MG63 (cell line): ENCODE results near the gene OTOGL. TPM values are rescaled to one million over a fixed set of nuclear protein-coding genes. Genes with fewer than 3 reads are reported as not detected.
"Not testable (repeated sequence)": the region's sequence is repeated elsewhere in the genome, so short reads cannot be mapped to it uniquely, and the experiment has no call there.

Experiments
- DNase-seq: peaks from one replicate; pipeline ENCODE4 v3.0.0-alpha.2; 2020
- H3K27me3 ChIP-seq: fragments of 250-450 bp; sonication (Bioruptor Pico); 2 replicates; pipeline ENCODE4 v1.5.1; 2020; ENCODE audit warnings: mild to moderate bottlenecking, moderate library complexity
- H3K36me3 ChIP-seq: fragments of 250-450 bp; sonication (Bioruptor Pico); 2 replicates; pipeline ENCODE4 v1.5.1; 2020; ENCODE audit warnings: mild to moderate bottlenecking, moderate library complexity
- H3K4me3 ChIP-seq: fragments of 250-450 bp; sonication (Bioruptor Pico); 2 replicates; pipeline ENCODE4 v1.5.1; 2020; ENCODE audit warnings: mild to moderate bottlenecking, moderate library complexity
- H3K9me3 ChIP-seq: fragments of 250-450 bp; sonication (Bioruptor Pico); 2 replicates; pipeline ENCODE4 v1.5.1; 2020; ENCODE audit warnings: mild to moderate bottlenecking, moderate library complexity
- total RNA-seq: library from RNA; depleted of rRNA; stranded (reverse); fragments of >200 nt; shearing (Covaris generic); gene quantifications from 2 replicates; pipeline ENCODE4 v1.2.3, GENCODE V29; 2014; ENCODE audit warnings: low replicate concordance

Gene OTOGL
- total RNA-seq, 1 experiment from 2014 or later = not detected

DNA sequence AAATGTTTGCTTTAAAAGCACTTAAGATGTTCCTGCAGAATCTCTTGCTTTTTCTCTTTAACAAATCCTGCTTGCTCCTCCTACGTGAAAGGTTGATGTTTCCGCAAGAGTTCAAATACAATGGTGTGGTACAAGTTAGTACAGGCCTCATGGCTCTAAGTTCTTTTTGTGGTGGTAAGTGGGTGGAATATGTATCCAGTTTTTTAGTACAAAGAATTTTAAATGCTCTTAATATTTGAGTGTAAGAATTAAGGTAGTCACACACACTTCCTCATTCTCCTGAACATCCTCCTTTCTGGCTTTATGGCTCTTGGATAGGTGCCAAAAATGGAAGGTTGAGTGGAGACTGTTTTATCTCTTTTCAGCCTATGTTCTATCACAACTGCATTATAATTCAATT lies 1.8 kb downstream of the OTOGL start:
- Histone ChIP-seq H3K9me3 (no peaks in the 10 kb centered on the region), H3K27me3 (no peaks in the 10 kb centered on the region), H3K36me3 (no peaks in the 10 kb centered on the region), H3K4me3 (no peak overlapping the region)
- no peak for DNase-seq

DNA sequence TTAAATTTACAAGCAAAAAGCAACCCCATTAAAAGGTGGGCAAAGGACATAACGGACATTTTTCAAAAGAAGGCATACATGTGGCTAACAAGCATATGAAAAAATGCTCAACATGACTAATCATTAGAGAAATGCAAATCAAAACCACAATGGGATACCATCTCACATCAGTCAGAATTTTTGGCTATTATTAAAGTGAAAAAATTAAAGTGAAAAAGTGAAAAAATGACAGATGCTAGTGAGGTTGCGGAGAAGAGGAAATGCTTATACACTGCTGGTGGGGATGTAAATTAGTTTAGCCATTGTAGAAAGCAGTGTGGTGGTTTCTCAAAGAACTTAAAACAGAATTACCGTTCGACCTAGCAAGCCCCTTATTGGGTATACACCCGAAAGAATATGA lies 7.9 kb downstream of the OTOGL start:
- Histone ChIP-seq H3K4me3 (no peak overlapping the region), H3K9me3 (no peaks in the 10 kb centered on the region), H3K27me3 (no peaks in the 10 kb centered on the region), H3K36me3 (no peaks in the 10 kb centered on the region)
- DNase-seq = no peak

DNA sequence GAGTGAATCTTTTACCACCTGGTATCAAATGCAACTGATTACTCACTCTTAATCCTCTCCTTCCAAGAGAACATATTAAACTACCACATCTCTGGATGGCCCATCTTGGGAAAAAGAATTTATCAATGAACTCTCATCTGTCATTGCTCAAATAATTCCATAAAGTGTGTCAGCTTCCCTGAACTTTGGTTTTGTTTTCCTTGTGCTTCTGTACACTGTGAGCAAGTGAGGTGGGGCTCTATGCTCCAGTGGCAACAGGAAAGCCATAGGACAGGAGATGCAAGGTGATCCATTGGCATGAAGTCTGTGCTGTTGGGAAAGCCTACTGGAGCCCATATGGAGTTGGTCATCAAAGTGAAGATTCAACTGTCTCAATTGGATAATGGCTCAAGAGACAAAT lies 17.4 kb downstream of the OTOGL start:
- Histone ChIP-seq H3K9me3 (peaks cover 12% of the 10 kb centered on the region), H3K27me3 (no peaks in the 10 kb centered on the region), H3K36me3 (no peaks in the 10 kb centered on the region), H3K4me3 (no peak overlapping the region)
- no peak for DNase-seq

DNA sequence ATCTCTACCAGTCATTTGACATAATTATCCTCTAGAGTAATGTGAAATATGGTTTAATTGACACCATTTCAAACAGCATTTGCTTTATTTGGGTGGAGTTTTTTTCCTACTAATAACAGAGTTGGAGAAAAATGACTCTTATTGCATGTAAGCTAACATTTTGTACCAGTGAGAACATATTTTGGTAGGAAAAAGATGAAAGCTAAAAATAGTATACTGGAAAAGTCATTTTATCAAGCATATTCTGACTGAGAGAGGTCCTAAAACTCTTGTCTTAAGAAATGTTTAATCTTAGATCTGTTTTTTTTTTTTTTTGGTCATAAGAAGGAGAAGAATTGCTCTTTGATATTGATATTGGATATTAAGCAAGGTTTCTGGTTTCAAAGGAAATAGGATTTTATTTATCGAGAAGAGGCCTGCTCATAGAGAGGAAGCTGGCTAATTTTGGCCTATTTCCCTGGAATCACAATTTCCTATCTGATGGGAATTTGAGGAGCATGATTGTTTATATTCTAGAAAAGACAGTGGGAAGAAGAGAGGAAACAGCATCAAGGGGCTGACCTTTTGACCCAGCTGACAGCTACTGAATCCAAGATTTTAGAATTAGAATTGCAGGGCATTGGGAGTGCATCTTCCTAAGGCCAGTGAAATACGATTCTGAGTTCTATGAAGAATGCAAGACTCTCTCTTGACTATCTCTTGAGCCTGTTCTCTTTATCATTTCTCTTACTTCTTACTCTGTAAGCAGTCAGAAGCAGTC lies 19.4 kb downstream of the OTOGL start:
- DNase-seq = no peak
- peaks cover 5% of the 10 kb centered on the region; the same call in 1 of the 2 replicates for H3K9me3 ChIP-seq
- H3K4me3 ChIP-seq = no peak overlapping the region
- H3K36me3 ChIP-seq = no peaks in the 10 kb centered on the region
- no peaks in the 10 kb centered on the region for H3K27me3 ChIP-seq

DNA sequence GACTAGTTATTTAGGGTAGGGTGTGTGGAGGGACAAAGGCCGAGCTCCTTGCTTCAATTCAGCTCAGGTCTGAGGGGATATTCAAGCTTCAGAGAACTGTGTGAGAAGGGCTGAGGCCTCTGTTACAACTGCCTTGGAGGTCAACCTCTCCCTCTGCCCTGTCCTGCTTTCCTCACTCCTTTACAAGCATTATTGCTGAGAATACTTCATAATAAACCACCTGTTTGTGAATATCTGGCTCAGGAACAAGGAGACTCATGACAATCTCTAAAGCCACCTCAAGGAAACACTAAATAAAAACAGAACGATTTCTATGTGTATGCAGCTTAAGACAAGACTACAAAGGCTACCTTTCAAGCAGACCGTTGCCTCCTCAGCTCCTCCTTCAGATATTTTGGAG lies 21.7 kb downstream of the OTOGL start:
- Histone ChIP-seq H3K9me3 (no peaks in the 10 kb centered on the region), H3K36me3 (no peaks in the 10 kb centered on the region), H3K4me3 (no peak overlapping the region), H3K27me3 (no peaks in the 10 kb centered on the region)
- no peak for DNase-seq

DNA sequence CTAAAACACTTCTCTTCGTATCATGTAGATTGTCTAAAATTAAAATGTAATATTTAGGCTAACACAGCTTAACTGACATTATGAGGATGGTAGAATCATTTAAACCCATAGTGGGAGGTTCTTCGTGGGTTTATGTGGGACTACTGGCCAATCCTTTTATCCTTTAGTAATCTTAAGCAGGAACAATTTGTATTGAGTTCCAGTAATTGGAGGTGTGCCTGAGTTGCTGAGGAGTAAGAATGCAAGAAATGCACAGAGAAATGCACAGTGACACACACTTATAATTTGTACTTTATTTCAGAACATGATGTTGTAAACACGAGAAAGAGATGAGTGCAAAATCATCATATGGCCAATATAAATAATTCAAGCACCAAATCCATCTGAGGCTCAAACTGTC lies 22.3 kb downstream of the OTOGL start:
- Histone ChIP-seq H3K27me3 (no peaks in the 10 kb centered on the region), H3K36me3 (no peaks in the 10 kb centered on the region), H3K9me3 (no peaks in the 10 kb centered on the region), H3K4me3 (no peak overlapping the region)
- DNase-seq = no peak

DNA sequence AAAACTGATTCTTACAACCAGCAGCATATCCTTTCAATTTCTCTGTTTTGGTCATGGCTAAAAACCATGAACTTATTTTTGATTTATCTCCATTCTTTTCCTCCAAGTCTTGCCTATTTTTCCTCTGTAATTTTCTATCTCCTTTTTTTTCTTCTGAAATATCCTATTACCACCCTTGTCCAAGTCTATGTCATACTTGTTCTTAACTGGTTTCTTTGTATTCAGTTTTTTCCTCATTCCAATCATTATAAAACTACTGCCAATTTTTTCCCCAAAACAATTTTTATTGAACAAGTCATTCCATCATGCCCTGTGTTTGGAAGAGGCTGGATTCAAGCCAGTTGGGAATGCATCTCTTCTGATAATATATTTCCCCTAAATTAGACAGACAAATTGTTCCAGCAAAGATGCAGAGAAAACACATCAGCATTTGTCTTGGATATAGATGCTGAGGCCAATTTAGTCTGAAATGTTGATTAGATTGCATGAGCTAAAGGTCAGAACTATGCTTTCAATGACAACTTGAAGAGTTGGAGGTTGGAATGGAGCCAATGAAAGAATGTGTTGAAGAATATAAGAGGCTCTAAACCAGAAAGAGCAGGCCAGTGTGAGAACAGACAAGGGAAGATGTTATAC lies 30.7 kb downstream of the OTOGL start:
- Histone ChIP-seq H3K36me3 (no peaks in the 10 kb centered on the region), H3K4me3 (no peak overlapping the region), H3K9me3 (peaks cover 3% of the 10 kb centered on the region), H3K27me3 (no peaks in the 10 kb centered on the region)
- peak; percentile 15 for DNase-seq

DNA sequence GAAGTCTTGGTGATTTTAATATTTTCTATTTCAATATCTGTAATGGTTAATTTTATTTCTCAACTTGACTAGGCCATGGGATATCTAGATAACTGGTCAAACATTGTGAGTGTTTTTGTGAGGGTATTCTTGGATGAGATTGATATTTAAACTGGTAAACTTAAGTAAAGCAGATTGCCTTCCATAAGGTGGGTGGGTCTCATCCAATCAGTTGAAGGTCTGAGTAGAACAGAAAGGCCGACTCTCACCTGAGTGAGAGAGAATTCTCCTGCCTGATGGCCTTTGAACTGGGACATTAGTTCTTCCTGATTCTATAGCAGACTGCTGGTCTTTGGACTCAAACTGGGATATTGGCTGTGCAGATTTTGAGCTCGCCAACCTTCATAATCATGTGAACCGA lies 36.3 kb downstream of the OTOGL start:
- H3K36me3 ChIP-seq = no peaks in the 10 kb centered on the region
- no peak for DNase-seq

DNA sequence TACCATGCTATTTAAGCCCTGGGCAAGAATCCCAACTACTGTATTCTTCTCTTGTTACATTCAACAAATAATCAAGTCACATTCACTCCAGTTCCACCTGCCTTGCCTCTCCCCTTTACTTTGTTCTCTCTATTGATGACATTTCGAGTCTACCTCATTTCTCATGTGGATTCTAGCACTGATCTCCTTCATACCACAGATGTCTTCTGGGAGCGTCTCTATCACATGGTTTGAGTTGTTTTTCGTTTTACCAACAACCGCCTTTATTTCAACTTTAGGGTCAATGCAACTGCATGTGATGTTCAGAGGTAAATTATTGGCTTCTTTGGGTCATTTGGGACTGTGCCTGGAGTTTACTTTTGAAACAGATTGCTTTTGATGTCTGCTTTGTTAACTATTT lies 40.7 kb downstream of the OTOGL start:
- H3K27me3 ChIP-seq = no peaks in the 10 kb centered on the region
- no peaks in the 10 kb centered on the region for H3K9me3 ChIP-seq
- no peak for DNase-seq
- no peak overlapping the region for H3K4me3 ChIP-seq
- H3K36me3 ChIP-seq = no peaks in the 10 kb centered on the region

More for the DNA sequence above, 36.3 kb downstream of the OTOGL start:
- H3K9me3 ChIP-seq = no peaks in the 10 kb centered on the region; the same call in 1 of the 2 replicates
- no peaks in the 10 kb centered on the region for H3K27me3 ChIP-seq
- no peak overlapping the region for H3K4me3 ChIP-seq

DNA sequence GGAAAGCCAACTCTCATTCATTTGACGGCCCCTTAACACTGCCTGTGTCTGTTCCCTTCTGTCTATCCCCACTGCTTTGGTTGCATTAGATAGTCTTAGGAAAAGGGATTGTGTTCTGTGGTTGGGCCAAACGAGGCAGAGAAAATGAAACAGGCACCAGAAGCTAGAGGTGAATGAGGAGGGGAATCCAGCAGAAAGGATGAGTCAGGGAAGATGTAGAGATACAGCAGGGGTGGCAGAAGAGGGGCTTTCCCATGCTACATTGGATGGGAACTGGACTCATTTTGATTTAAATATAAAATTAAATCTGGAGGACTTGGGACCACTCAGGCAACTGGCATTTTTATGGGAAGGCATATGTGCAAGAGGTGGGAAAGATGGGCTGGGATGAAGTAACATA lies 43.3 kb downstream of the OTOGL start:
- no peaks in the 10 kb centered on the region for H3K9me3 ChIP-seq
- H3K4me3 ChIP-seq = no peak overlapping the region
- no peaks in the 10 kb centered on the region for H3K27me3 ChIP-seq
- no peaks in the 10 kb centered on the region for H3K36me3 ChIP-seq
- DNase-seq = no peak

DNA sequence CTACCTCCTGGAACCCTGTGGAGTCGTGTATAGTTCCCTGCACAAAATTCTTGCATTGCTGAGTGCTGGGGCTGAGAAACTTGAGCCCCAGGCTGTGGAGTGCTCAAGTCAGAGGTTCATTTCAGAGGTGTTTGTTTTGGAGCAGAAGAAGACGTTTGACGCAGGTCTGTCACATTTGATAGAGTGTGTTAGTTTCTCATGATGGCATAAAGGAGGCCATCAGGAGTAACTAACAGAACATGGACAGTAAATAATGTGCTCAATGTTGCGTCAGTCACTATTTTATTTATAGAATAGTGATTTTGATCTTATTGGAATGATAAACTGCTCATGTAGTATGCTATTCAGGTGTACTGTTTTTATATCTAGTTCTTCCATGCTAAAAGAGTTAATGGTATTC lies 44.2 kb downstream of the OTOGL start:
- Histone ChIP-seq H3K36me3 (no peaks in the 10 kb centered on the region), H3K27me3 (no peaks in the 10 kb centered on the region), H3K4me3 (no peak overlapping the region), H3K9me3 (no peaks in the 10 kb centered on the region; the same call in 1 of the 2 replicates)
- DNase-seq = no peak

DNA sequence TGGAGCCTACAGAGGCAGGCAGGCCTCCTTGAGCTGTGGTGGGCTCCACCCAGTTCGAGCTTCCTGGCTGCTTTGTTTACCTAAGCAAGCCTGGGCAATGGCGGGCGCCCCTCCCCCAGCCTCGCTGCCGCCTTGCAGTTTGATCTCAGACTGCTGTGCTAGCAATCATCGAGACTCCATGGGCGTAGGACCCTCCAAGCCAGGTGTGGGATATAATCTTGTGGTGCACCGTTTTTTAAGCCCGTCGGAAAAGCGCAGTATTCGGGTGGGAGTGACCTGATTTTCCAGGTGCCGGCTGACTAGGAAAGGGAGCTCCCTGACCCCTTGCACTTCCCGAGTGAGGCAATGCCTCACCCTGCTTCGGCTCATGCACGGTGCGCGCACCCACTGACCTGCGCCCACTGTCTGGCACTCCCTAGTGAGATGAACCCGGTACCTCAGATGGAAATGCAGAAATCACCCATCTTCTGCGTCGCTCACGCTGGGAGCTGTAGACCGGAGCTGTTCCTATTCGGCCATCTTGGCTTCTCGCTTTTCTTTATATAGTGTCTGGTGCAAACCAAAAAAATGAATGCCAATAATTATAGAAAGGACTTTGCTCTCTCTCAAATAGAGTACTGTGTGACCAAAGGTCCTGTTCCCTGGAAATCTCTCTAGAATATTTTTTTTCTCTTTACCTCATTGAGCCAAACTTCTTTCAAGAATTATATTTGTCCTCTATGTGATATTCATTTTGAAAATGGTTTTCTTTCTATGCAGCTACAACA lies 50.4 kb downstream of the OTOGL start:
- not testable (repeated sequence) for H3K27me3 ChIP-seq, DNase-seq, H3K9me3 ChIP-seq, H3K4me3 ChIP-seq, H3K36me3 ChIP-seq

DNA sequence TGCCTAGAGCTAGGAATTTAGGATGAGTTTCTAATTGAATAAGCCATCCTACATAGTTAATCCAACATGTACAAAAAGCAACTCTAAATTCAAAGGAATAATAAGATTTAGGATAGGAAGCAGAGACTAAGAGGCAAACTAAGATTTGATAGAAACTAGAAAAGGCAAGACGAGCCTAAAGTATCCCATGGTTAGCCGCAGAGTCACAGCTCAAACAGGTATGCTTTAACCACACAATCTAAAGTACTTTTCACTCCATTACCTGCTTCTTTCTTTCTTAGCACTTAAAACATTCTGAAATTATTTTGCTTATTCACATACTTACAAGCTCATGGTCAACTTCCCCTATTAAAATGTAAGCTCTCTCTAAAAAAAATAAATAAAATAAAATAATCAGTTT lies 51.8 kb downstream of the OTOGL start:
- no peak for DNase-seq
- H3K9me3 ChIP-seq = peaks cover 2% of the 10 kb centered on the region; the same call in 1 of the 2 replicates
- H3K4me3 ChIP-seq = no peak overlapping the region

DNA sequence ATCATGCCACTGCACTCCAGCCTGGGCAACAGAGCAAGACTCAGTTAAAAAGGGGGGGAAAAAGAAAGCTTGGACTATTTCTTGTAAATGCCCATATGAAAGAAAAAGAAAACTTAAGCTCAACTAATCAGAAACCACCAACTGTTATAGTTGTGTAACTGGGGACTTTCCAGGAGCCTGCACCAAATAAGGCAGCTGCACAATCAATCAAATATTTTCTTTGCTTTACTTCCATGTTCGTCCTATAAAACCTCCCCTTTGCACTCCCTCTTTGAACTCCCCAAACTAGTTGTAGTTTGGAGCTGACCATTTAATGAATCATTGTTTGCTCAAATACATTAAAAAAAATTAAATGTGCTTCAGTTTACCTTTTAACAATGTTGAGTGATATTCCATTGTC lies 54.9 kb downstream of the OTOGL start:
- Histone ChIP-seq H3K27me3 (no peaks in the 10 kb centered on the region), H3K4me3 (no peak overlapping the region), H3K9me3 (peaks cover 2% of the 10 kb centered on the region; the same call in 1 of the 2 replicates), H3K36me3 (no peaks in the 10 kb centered on the region)
- no peak for DNase-seq

More for the DNA sequence above, 51.8 kb downstream of the OTOGL start:
- Histone ChIP-seq H3K27me3 (no peaks in the 10 kb centered on the region), H3K36me3 (no peaks in the 10 kb centered on the region)

DNA sequence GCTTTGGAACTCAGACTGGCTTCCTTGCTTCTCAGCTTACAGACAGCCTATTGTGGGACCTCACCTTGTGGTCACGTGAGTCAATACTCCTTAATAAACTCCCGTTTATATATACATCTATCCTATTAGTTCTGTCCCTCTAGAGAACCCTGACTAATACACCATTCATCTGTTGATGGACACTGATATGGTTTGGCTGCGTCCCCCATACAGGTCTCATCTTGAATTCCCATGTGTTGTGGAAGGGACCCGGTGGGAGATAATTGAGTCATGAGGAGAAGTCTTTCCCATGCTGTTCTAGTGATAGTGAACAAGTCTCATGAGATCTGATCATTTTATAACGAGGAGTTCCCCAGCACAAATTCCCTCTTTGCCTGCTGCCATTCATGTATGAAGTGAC lies 57.0 kb downstream of the OTOGL start:
- Histone ChIP-seq H3K9me3 (peaks cover 2% of the 10 kb centered on the region; the same call in 1 of the 2 replicates), H3K27me3 (no peaks in the 10 kb centered on the region), H3K4me3 (no peak overlapping the region), H3K36me3 (no peaks in the 10 kb centered on the region)
- no peak for DNase-seq

DNA sequence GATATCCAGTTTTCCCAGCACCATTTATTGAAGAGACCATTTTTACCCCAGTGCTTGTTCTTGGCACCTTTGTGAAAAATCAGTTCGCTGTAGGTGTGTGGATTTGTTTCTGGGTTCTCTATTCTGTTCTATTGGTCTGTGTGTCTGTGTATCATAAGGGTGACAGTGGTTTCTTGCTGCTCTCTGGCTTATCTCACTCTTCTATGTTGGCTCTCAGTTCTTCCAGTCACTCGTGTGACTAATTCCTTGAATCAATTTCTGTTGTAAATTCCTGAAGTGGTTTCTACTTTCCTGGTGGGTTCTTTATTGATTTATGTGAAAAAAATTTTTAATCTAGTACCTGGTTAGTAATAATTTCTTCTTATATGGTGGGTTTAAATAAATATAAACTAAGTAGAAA lies 58.3 kb downstream of the OTOGL start:
- Histone ChIP-seq H3K9me3 (no peaks in the 10 kb centered on the region; the same call in 1 of the 2 replicates), H3K4me3 (no peak overlapping the region), H3K27me3 (no peaks in the 10 kb centered on the region), H3K36me3 (no peaks in the 10 kb centered on the region)
- no peak for DNase-seq

DNA sequence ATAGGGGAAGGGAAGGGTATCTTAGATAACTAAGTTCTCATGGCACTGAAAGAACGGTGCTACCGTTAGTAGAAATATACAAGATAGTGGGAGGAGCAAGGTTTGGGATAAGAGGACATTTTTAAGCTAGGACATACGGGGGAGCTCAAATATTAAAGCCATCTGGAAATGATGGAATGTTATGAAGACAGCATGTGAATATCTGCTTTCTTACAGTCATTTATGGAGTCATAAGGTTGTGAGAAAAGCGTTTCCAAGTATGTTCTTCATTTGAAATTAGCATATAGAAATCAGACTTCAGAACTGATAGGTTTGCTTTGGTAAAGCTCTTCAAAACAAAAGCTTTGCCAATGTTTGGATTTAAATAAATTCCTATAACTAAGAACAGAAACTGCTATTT lies 62.3 kb downstream of the OTOGL start:
- Histone ChIP-seq H3K9me3 (no peaks in the 10 kb centered on the region; the same call in 1 of the 2 replicates), H3K36me3 (no peaks in the 10 kb centered on the region), H3K4me3 (no peak overlapping the region), H3K27me3 (no peaks in the 10 kb centered on the region)
- no peak for DNase-seq
